ENCODE data around the gene ST6GALNAC6. TPM values are rescaled to one million over a fixed set of nuclear protein-coding genes. Genes with fewer than 3 reads are reported as not detected.

ST6GALNAC6 gene
- total RNA-seq, 1 donor, result 47.9 TPM

- no peak for DNase-seq (ENCODE audit: low read depth in 2 of 3, low spot score in 2 of 3)
Observed at GRCh38 chr9:127934986-127935385, 35.6 kb upstream of the ST6GALNAC6 start.

GRCh38 chr9:127934248-127934647 is 34.8 kb upstream of the ST6GALNAC6 start:
- no peak for DNase-seq (ENCODE audit: low read depth in 2 of 3, low spot score in 2 of 3)

- peak in 1 of 3 donors; percentile 37 for DNase-seq (ENCODE audit: low read depth in 2 of 3, low spot score in 2 of 3)
Observed at GRCh38 chr9:127931092-127931881, 31.9 kb upstream of the ST6GALNAC6 start.

DNA sequence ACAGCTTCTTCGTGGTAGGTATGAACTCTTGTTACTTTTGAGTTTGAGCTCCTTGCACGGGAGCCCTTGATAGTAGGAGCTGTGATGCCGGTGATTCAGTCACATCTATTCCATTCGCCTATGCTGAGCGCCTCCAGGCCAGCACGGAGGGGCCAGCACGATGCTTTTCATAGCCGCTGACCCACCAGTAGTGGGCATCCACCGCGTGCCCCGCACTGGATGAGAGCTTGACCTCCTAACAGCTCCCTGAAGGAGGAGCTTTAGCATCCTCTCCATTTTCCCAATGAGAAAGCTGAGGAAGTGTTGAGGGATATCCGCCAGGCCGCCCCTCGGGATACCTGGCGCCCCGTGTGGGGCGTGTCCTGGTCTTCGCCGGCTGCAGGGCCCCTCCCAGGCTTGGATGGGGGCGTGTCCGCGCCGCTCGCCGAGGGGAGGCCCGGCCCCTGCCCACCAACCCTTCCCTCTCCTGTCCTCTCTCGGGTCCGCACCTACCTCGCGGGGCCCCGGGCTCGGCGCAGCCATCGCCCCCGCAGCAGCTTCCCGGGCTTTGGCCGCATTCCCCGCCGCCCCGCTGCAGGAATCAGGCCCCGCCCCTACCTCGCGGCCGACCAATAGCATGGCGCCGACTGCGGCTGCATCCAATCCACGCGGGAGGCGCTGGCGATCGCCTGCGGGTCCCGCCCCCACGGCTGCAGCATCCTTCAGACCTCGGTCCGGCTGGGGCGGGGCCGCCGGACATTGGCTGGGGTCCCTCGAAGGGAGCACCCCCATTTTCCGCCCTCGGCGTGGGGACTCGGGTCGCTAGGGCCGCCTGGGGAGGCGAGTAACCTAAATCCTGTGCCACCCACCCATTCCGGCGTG is 31.1 kb upstream of the ST6GALNAC6 start, which contains the start of gene PIP5KL1:
PIP5KL1 (minus strand) TSS at position 547 of the 861 bp plus-strand sequence; CDS start at position 522, 25 bp downstream.
- peak in 2 of 3 donors; percentile 53 to 60 for DNase-seq (ENCODE audit: low read depth in 2 of 3, low spot score in 2 of 3)

- no peak for DNase-seq (ENCODE audit: low read depth in 2 of 3, low spot score in 2 of 3)
Observed at GRCh38 chr9:127929625-127929979, 30.2 kb upstream of the ST6GALNAC6 start.

GRCh38 chr9:127928676-127929624 is 29.5 kb upstream of the ST6GALNAC6 start:
- no peak for DNase-seq (ENCODE audit: low read depth in 2 of 3, low spot score in 2 of 3)

DNA sequence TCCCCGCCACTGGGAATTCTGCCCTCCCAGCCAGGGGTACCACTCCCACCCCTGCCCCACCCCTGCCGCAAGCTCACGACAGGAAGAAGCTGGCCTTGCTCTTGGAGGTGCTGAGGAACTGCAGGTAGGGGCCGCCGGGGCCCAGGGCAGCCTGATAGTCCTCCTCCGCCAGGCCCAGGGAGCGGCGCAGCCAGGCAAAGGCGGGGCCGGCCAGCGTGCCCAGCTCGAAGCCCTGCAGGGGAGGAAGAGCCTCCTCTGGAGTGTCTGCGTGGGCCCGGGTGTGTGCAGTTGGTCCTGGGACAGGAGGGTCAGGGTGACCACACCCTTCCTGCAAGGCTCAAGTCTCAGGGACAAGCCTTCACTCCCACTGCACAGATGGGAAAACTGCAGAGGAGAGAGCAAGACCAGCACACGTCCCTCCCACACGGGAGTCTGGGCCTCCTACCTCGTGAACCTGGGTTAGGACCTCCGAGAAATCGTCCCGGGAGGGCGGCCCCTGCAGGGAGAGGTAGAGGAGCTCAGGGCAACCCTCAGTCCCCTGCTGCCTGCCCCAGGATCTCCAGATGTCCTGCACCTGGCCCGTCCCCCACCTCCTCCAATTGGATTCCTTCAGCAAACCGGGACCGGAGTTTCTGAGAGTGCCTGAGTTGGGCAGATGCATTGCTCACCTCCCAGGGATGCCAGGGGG is 28.7 kb upstream of the ST6GALNAC6 start:
- no peak for DNase-seq (ENCODE audit: low read depth in 2 of 3, low spot score in 2 of 3)

DNA sequence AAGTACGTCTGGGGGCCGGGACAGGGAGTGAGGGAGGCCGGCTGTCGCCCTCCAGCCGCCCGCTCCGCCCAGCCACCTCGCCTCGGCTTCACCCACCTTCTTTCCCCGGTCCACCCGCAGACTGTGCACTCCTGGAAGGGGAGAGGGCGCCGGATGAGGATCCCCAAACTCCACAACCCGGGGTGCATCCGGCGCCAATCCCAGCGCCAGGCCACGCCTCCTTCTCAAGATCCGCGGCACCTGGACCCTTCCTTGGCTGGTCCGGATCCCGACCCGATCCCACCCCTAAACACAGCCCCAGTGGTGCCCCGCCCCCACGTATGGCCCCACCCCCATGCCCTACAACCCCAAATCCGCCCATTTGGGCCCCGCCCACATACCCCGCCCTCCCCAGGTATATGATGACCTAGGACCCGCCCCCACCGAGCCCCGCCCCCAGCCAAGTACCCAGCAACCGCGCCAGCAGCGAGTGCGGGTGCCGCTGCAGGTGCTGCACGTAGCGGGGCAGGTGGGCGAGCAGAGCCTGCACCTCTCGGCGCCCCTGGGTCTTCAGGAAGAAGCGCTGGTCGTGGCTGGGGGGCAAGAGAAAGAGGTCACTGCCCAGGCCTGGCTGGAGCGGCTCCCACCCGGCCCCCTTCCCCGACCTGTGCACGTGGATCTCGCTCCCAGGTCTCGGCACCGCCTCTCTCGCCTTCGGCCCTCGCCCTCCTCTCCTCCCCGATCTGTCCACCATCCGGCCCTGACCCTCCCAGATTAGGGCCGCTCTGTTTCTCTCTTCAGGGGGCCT is 28.0 kb upstream of the ST6GALNAC6 start:
- no peak for DNase-seq (ENCODE audit: low read depth in 2 of 3, low spot score in 2 of 3)

DNA sequence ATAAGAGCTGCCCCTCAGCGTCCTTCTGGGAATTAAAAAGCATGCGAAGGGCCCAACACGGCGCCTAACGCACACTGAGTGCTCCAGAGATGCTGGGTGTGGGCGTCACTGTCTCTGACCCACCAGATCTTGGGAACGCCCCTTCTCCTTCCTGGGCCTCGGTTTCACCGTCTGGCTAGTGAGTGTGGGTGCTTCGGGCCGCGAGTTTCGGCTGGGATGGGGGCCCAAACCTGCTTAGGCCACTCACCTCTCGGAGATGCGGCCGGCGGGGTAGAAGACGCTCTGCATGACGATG is 27.4 kb upstream of the ST6GALNAC6 start:
- no peak for DNase-seq (ENCODE audit: low read depth in 2 of 3, low spot score in 2 of 3)

- no peak for DNase-seq (ENCODE audit: low read depth in 2 of 3, low spot score in 2 of 3)
Observed at GRCh38 chr9:127925959-127926905, 26.8 kb upstream of the ST6GALNAC6 start.

DNA sequence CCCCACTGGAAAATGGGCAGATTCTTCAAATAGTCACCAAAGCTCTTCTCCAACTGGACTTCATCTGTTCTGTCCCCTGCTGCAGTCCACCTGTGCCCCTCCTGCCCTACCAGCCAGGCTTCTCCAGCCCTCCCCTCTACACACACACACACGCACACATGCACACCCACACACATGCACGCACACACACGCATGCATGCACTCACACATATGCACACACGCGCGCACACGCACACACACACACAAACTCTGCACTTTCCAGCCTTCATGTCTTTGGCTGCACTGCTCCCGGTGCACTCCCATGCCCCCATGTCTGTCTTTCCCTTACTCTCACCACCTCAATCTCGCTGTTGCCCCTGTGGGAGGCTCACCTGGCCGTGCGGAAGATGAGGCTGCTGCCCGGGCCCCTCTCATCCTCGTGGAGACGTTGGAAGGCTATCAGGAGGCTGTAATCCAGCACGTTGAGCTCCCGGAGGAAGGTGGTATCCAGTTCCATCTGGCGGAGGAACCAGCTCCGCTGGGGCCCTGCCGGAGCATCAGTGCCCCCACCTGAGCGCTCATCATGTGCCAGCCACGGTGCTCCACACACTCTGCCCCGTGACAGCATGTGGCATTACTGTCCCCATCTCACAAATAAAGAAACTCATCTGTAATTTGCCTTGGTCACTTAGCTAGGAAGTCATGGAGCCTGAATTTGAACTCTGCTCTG is 25.5 kb upstream of the ST6GALNAC6 start:
- no peak for DNase-seq (ENCODE audit: low read depth in 2 of 3, low spot score in 2 of 3)

DNA sequence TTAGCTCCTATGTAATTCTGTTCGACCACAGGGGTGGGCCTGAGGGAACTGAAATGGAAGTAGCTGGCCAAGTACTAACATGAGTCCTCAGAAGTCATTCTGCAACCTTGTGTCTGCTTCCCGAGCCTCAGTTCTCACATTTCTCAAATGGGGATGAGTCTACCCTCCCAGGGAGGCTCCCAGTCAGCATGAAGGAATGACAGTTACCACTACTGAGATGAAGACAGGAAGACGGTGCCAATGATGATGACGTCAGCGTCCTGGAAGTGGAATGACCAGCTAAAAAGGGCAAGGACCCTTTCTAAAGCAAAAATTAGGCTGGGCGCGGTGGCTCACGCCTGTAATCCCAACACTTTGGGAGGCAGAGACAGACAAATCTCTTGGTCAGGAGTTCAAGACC is 24.4 kb upstream of the ST6GALNAC6 start:
- DNase-seq (ENCODE audit: low read depth in 2 of 3, low spot score in 2 of 3), result no peak

DNA sequence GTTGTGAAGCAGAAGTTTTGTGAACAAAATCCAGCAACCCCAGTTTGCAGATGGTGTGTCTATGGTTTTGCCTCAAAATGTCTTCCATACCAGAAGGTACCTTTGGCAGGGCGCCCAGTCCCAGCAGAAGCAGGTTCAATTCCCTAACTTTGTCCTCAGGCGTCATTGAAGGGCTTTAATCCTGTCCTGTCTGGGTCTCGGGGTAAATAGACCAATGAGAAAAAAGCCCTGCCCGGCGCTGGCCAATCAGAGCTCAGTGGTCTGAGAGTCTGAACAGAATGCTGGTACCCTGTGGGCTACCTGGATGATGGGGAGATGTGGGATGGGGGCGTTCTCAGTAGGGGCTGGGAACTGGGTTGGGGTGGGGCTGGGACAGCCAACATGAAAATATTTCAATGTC is 23.6 kb upstream of the ST6GALNAC6 start:
- DNase-seq (ENCODE audit: low read depth in 2 of 3, low spot score in 2 of 3), result no peak

- peak in 2 of 3 donors; percentile 60 to 68 for DNase-seq (ENCODE audit: low read depth in 2 of 3, low spot score in 2 of 3)
Observed at GRCh38 chr9:127921557-127922120, 22.2 kb upstream of the ST6GALNAC6 start.

- DNase-seq (ENCODE audit: low read depth in 2 of 3, low spot score in 2 of 3), result no peak
Observed at GRCh38 chr9:127920794-127921193, 21.4 kb upstream of the ST6GALNAC6 start.

GRCh38 chr9:127919253-127919815 is 19.9 kb upstream of the ST6GALNAC6 start:
- no peak for DNase-seq (ENCODE audit: low read depth in 2 of 3, low spot score in 2 of 3)

All from hematopoietic multipotent progenitor cell (in vitro differentiated cells).